Panc1 (cell line): ENCODE data around the gene DKK2. TPM values are rescaled to one million over a fixed set of nuclear protein-coding genes. Genes with fewer than 3 reads are reported as not detected.

Experiments
- ATAC-seq: fragments of 200-7000 bp; cut with Tn5 transposase; 2 replicates; pipeline ENCODE4 v1.9.1; 2020; ENCODE audit warnings: mild to moderate bottlenecking, moderate library complexity
- BruUV-seq: library from RNA; stranded (reverse); fragments of 400-500 nt; replicated peaks from 2 replicates; lab custom pipeline; 2021; lab: Mats Ljungman, UMichigan
- CTCF ChIA-PET: fragments of 300-600 bp; sonication (Branson Sonifier 250); formaldehyde crosslinking; loops from one replicate; lab custom pipeline; 2022; ENCODE audit warnings: antibody characterized with exemption; lab: Charles Lee
- POLR2A ChIA-PET: fragments of 300-600 bp; sonication (Branson Sonifier 250); formaldehyde crosslinking; loops from one replicate; lab custom pipeline; 2022; ENCODE audit warnings: antibody characterized with exemption; lab: Charles Lee
- DNase-seq: peaks from one replicate; pipeline ENCODE4 v3.0.0-alpha.2; 2010; ENCODE audit warnings: low read depth, low spot score
- H3K27ac ChIP-seq: 2 replicates; pipeline ENCODE4 v1.5.1; 2011; ENCODE audit warnings: mild to moderate bottlenecking, low read length, inconsistent platforms
- H3K27me3 ChIP-seq: fragments of 200-500 bp; sonication (Bioruptor generic); 2 replicates; pipeline ENCODE4 v1.6.0; 2014; ENCODE audit warnings: low read length, inconsistent platforms; ENCODE audit not compliant: control insufficient read depth, insufficient read depth
- H3K36me3 ChIP-seq: fragments of 200-500 bp; sonication (Bioruptor generic); 2 replicates; pipeline ENCODE4 v1.5.1; 2014; ENCODE audit warnings: inconsistent platforms, mild to moderate bottlenecking, low read length, moderate library complexity; ENCODE audit not compliant: control insufficient read depth, insufficient read depth
- H3K4me1 ChIP-seq: 2 replicates; pipeline ENCODE4 v1.5.1; 2011; ENCODE audit warnings: inconsistent platforms, mild to moderate bottlenecking, low read length, moderate library complexity; ENCODE audit not compliant: control insufficient read depth, insufficient read depth
- H3K4me3 ChIP-seq, 2 experiments: 2 replicates each; pipeline ENCODE4 v1.5.1; 2011 to 2012; ENCODE audit warnings: low read depth in 2 of 2, low read length in 2 of 2, mild to moderate bottlenecking in 2 of 2, inconsistent platforms in 1 of 2, moderate library complexity in 1 of 2
- H3K9me3 ChIP-seq: fragments of 200-500 bp; sonication (Bioruptor generic); 2 replicates; pipeline ENCODE4 v1.5.1; 2014; ENCODE audit warnings: low read depth, mild to moderate bottlenecking, inconsistent platforms, low read length, moderate library complexity; ENCODE audit not compliant: control insufficient read depth, insufficient read depth
- CTCF ChIP-seq: fragments of 450-650 bp; IDR thresholded peaks from 2 replicates; pipeline ENCODE4 v1.5.1; 2017; ENCODE audit warnings: mild to moderate bottlenecking
- POLR2AphosphoS5 ChIP-seq: IDR thresholded peaks from 2 replicates; pipeline ENCODE4 v1.6.1; 2012; ENCODE audit warnings: mild to moderate bottlenecking, low read depth, low read length, moderate library complexity
- REST ChIP-seq, 2 experiments: IDR thresholded peaks; 2 replicates each; pipeline ENCODE4 v1.6.1; 2011 to 2012; ENCODE audit warnings: low read depth in 2 of 2, control low read depth in 1 of 2, low read length in 1 of 2, mild to moderate bottlenecking in 1 of 2, moderate library complexity in 1 of 2; ENCODE audit not compliant: insufficient read depth in 1 of 2
- SIN3A ChIP-seq: IDR thresholded peaks from 2 replicates; pipeline ENCODE4 v1.6.1; 2012; ENCODE audit warnings: low read depth, mild to moderate bottlenecking, low read length, moderate library complexity, borderline replicate concordance; ENCODE audit not compliant: insufficient read depth
- TCF7L2 ChIP-seq: IDR thresholded peaks from 2 replicates; pipeline ENCODE4 v1.6.1; 2011; ENCODE audit warnings: mild to moderate bottlenecking, low read depth, low read length, inconsistent platforms
- in situ Hi-C: cut with HindIII; loops from 2 replicates; pipeline ENCODE4 v1.10.0; 2016; ENCODE audit warnings: low sequenced_read_pairs, low pct_unique_long_range_greater_than_20kb
- intact Hi-C: fragments of 100-400 bp; cut with micrococcal nuclease; formaldehyde crosslinking; loops from one replicate; pipeline ENCODE4 v1.10.0; 2022; ENCODE audit not compliant: unreplicated experiment
- total RNA-seq: library from RNA; stranded (reverse); gene quantifications from one replicate; pipeline ENCODE4 v1.2.1, GENCODE V29; 2021; ENCODE audit not compliant: unreplicated experiment

Gene DKK2
- total RNA-seq, 1 experiment from 2014 or later: not detected

DNA sequence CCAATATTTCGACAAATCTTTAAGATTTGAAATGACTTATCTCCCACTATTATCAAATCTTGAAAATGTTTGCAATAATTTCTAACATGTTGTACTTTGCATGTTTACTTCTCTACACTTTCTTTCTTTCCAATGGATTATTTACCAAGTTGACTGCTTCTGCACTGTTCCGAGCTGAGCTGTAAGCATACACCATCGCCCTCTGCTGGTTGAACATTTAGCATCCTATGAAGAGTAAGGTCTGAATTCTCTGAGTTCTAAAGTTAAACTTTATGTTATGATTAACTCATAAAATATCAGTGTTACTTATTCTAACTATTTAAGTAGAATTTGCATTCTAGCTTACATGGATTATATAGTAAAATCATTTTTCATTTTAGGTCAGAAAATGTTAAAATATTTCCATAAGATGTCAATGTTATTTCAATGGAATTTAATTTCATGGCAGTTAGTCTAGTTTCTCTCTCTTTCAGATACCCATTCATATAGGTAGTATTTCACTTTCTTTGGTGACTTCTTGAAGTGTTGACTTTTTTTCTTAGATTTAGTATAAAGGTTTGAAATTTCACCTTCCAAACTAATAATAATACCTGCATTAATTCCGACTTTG is 137.4 kb downstream of the DKK2 start:
- Histone ChIP-seq H3K4me1 (no peaks in the 10 kb centered on the region), H3K27me3 (no peaks in the 10 kb centered on the region), H3K27ac (no peak overlapping the region), H3K36me3 (no peaks in the 10 kb centered on the region), H3K4me3 (no peak overlapping the region), H3K9me3 (no peaks in the 10 kb centered on the region)
- ChIA-PET POLR2A (no interaction called here), CTCF (no interaction called here)
- in situ Hi-C loops (no loop called here), intact Hi-C loops (no loop called here)
- TF ChIP-seq CTCF: peak; percentile 45; the same call in 1 of the 2 replicates
- no peak for TF ChIP-seq POLR2AphosphoS5
- ATAC-seq: no peak
- no TSS peak for BruUV-seq
- peak; percentile 2 for DNase-seq

DNA sequence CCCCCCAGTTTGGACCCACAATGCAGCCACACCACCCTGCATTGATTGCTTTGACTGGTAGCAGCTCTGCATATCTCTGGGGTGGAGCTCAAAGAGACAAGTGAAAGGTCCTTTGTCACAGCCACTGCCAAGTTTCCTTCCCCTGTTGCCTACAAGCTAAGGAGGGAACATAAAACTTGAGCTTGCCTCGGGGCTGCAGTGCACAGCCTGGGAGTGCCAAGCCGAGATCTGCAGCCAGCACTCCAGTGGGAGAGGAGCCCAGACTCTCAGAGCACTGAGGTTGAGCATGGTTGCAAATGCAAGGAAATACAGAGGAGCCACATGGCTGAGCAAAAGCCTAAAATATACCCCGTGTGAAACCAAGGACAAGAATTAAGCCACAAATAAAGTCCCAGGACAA is 142.2 kb downstream of the DKK2 start:
- intact Hi-C loops (no loop called here), in situ Hi-C loops (no loop called here)
- Histone ChIP-seq H3K9me3 (no peaks in the 10 kb centered on the region), H3K4me3 (no peak overlapping the region), H3K36me3 (no peaks in the 10 kb centered on the region), H3K4me1 (no peaks in the 10 kb centered on the region), H3K27ac (no peak overlapping the region), H3K27me3 (no peaks in the 10 kb centered on the region)
- ChIA-PET CTCF (no interaction called here), POLR2A (no interaction called here)
- TF ChIP-seq SIN3A (no peak), POLR2AphosphoS5 (no peak), REST (IDR thresholded peaks at IDR 0.05; ENCODE audit: insufficient read depth in 1 of 2, low read depth in 2 of 2, low read length in 1 of 2) (no peak), TCF7L2 (no peak), CTCF (no peak)
- DNase-seq (no peak), ATAC-seq (no peak)
- no TSS peak for BruUV-seq
